ENCODE data around the gene KIAA1958.

Gene KIAA1958

GRCh38 chr9:112608851-112609250 is 122.2 kb downstream of the KIAA1958 start:
- Histone ChIP-seq H3K4me1 (ENCODE audit: insufficient read depth, low read length) (no peaks in the 10 kb centered on the region), H3K9me3 (ENCODE audit: insufficient read depth, low read depth, low read length) (no peaks in the 10 kb centered on the region), H3K36me3 (ENCODE audit: insufficient read depth, low read length) (no peaks in the 10 kb centered on the region), H3K4me3 (ENCODE audit: low read length) (no peak overlapping the region), H3K27me3 (ENCODE audit: insufficient read depth, low read length) (no peaks in the 10 kb centered on the region), H3K27ac (ENCODE audit: low read depth, low read length) (no peak overlapping the region), H3K9ac (ENCODE audit: low read depth, low read length) (no peak overlapping the region)
- 97% methylated on average over 1 of the region's 1 CpG for WGBS

- no peak overlapping the region for H3K9ac ChIP-seq (ENCODE audit: low read depth, low read length)
- 94% methylated on average over 2 of the region's 2 CpGs for WGBS
- H3K27ac ChIP-seq (ENCODE audit: low read depth, low read length), result no peak overlapping the region
- peaks cover 6% of the 10 kb centered on the region; the same call in 1 of the 2 replicates for H3K36me3 ChIP-seq (ENCODE audit: insufficient read depth, low read length)
- H3K4me1 ChIP-seq (ENCODE audit: insufficient read depth, low read length), result peaks cover 31% of the 10 kb centered on the region
- H3K27me3 ChIP-seq (ENCODE audit: insufficient read depth, low read length), result no peaks in the 10 kb centered on the region
- H3K4me3 ChIP-seq (ENCODE audit: low read length), result no peak overlapping the region
- H3K9me3 ChIP-seq (ENCODE audit: insufficient read depth, low read depth, low read length), result no peaks in the 10 kb centered on the region
Measured at GRCh38 chr9:112615584-112616266, 129.1 kb downstream of the KIAA1958 start.

DNA sequence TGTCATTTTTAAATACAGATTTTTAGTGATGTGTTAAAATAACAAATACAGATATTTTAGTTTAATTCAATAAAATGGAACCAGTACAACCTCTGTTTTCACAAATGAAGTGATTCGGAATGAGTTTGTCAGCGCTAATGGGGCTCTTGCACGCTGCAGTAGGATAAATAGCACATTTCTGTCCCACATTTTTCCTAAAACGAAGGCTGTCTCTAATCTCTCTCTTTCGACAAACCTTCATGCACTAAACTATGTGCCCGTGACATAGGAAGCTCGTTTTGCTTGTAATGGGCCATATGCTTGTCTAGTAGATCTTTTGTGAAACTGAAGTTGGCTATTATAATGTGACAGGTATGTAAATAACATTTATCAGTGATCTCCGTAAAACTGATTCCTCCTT is 130.7 kb downstream of the KIAA1958 start:
- no peaks in the 10 kb centered on the region for H3K9me3 ChIP-seq (ENCODE audit: insufficient read depth, low read depth, low read length)
- no peak overlapping the region for H3K9ac ChIP-seq (ENCODE audit: low read depth, low read length)
- peaks cover 31% of the 10 kb centered on the region for H3K4me1 ChIP-seq (ENCODE audit: insufficient read depth, low read length)
- no peaks in the 10 kb centered on the region for H3K27me3 ChIP-seq (ENCODE audit: insufficient read depth, low read length)
- H3K27ac ChIP-seq (ENCODE audit: low read depth, low read length), result no peak overlapping the region
- H3K36me3 ChIP-seq (ENCODE audit: insufficient read depth, low read length), result peaks cover 6% of the 10 kb centered on the region; the same call in 1 of the 2 replicates
- H3K4me3 ChIP-seq (ENCODE audit: low read length), result no peak overlapping the region
- WGBS, result 93% methylated on average over 8 of the region's 8 CpGs

GRCh38 chr9:112618385-112619009 is 131.9 kb downstream of the KIAA1958 start:
- H3K4me1 ChIP-seq (ENCODE audit: insufficient read depth, low read length), result peaks cover 31% of the 10 kb centered on the region
- no peaks in the 10 kb centered on the region for H3K27me3 ChIP-seq (ENCODE audit: insufficient read depth, low read length)
- no peaks in the 10 kb centered on the region for H3K9me3 ChIP-seq (ENCODE audit: insufficient read depth, low read depth, low read length)
- 93% methylated on average over 19 of the region's 21 CpGs for WGBS
- H3K9ac ChIP-seq (ENCODE audit: low read depth, low read length), result no peak overlapping the region
- H3K36me3 ChIP-seq (ENCODE audit: insufficient read depth, low read length), result peaks cover 6% of the 10 kb centered on the region; the same call in 1 of the 2 replicates
- no peak overlapping the region for H3K4me3 ChIP-seq (ENCODE audit: low read length)
- no peak overlapping the region for H3K27ac ChIP-seq (ENCODE audit: low read depth, low read length)

GRCh38 chr9:112620388-112620787 is 133.8 kb downstream of the KIAA1958 start:
- Histone ChIP-seq H3K9me3 (ENCODE audit: insufficient read depth, low read depth, low read length) (no peaks in the 10 kb centered on the region), H3K27me3 (ENCODE audit: insufficient read depth, low read length) (no peaks in the 10 kb centered on the region), H3K36me3 (ENCODE audit: insufficient read depth, low read length) (peaks cover 6% of the 10 kb centered on the region; the same call in 1 of the 2 replicates), H3K27ac (ENCODE audit: low read depth, low read length) (no peak overlapping the region), H3K9ac (ENCODE audit: low read depth, low read length) (no peak overlapping the region), H3K4me3 (ENCODE audit: low read length) (no peak overlapping the region), H3K4me1 (ENCODE audit: insufficient read depth, low read length) (peaks cover 35% of the 10 kb centered on the region)
- 97% methylated on average over 2 of the region's 2 CpGs for WGBS

GRCh38 chr9:112621018-112621655 is 134.5 kb downstream of the KIAA1958 start:
- H3K36me3 ChIP-seq (ENCODE audit: insufficient read depth, low read length), result peaks cover 6% of the 10 kb centered on the region; the same call in 1 of the 2 replicates
- no peak overlapping the region for H3K27ac ChIP-seq (ENCODE audit: low read depth, low read length)
- peaks cover 29% of the 10 kb centered on the region for H3K4me1 ChIP-seq (ENCODE audit: insufficient read depth, low read length)
- no peaks in the 10 kb centered on the region for H3K9me3 ChIP-seq (ENCODE audit: insufficient read depth, low read depth, low read length)
- H3K9ac ChIP-seq (ENCODE audit: low read depth, low read length), result no peak overlapping the region
- WGBS, result 75% methylated on average over 3 of the region's 3 CpGs
- H3K27me3 ChIP-seq (ENCODE audit: insufficient read depth, low read length), result no peaks in the 10 kb centered on the region
- no peak overlapping the region for H3K4me3 ChIP-seq (ENCODE audit: low read length)

DNA sequence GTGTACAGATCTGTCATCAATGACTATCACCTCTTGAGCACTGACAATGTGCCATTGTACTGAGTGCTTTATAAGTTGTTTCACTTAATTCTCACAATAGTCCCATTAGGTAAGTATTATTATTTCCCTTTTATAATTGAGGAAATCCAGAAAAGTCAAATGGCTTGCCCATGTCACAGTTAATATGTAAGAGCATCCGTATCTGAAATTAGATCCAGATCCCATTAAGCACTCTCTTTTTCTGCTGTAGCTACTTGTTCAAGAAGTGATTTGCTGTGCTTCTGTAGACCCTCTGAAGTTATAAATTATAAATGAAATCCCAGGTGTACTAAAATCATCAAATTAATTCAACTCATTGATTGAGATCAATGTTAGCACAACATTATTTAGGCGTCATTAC is 136.6 kb downstream of the KIAA1958 start:
- Histone ChIP-seq H3K36me3 (ENCODE audit: insufficient read depth, low read length) (peaks cover 2% of the 10 kb centered on the region; the same call in 1 of the 2 replicates), H3K27me3 (ENCODE audit: insufficient read depth, low read length) (no peaks in the 10 kb centered on the region), H3K9me3 (ENCODE audit: insufficient read depth, low read depth, low read length) (no peaks in the 10 kb centered on the region), H3K4me3 (ENCODE audit: low read length) (no peak overlapping the region), H3K9ac (ENCODE audit: low read depth, low read length) (no peak overlapping the region), H3K4me1 (ENCODE audit: insufficient read depth, low read length) (peaks cover 11% of the 10 kb centered on the region), H3K27ac (ENCODE audit: low read depth, low read length) (no peak overlapping the region)
- 94% methylated on average over 2 of the region's 2 CpGs for WGBS

DNA sequence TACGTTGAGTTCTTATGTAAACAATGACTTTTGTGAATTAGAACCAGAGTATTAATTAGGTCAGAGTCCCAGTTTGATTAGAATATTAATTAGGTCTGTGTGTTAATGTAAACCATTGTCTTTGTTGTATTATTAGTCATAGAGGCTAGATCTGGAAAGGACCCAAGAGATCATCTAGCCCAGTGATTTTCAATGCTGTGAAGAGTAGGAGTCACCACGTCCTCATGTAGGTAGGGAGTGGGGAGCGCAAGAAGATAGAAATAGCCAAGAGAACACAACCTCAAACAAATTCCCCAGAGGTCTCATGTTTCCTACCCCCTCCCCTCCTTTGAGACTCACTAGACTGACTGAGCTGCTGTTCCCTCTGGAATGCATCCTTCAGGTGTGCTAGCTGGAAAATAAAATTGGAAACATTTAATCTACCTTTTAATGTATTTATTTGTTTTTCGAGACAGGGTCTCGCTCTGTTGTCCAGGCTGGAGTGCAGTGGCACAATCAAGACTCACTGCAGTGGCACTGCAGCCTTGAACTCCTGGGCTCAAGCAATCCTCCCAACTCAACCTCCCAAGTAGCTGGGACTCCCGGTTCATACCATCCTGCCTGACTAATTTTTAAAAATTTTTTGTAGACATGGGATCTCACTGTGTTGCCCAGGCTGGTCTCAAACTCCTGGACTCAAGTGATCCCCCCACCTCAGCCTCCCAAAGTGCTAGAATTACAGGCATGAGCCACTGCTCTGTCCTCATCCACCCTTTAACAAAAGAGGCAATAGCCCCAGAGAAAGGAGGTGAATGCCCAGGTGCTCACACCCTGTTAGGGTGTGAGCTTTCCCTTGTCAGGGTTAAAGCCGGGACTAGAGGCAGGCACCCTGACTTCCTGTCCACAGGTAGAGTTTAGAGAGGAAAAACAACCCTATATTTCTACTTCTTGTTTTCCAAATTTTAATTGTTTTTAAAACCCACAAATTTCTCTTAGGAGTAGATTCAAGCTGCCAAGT is 138.4 kb downstream of the KIAA1958 start:
- no peak overlapping the region for H3K9ac ChIP-seq (ENCODE audit: low read depth, low read length)
- 97% methylated on average over 5 of the region's 7 CpGs for WGBS
- H3K36me3 ChIP-seq (ENCODE audit: insufficient read depth, low read length), result no peaks in the 10 kb centered on the region
- peaks cover 11% of the 10 kb centered on the region for H3K4me1 ChIP-seq (ENCODE audit: insufficient read depth, low read length)
- H3K4me3 ChIP-seq (ENCODE audit: low read length), result no peak overlapping the region
- H3K9me3 ChIP-seq (ENCODE audit: insufficient read depth, low read depth, low read length), result no peaks in the 10 kb centered on the region
- no peaks in the 10 kb centered on the region for H3K27me3 ChIP-seq (ENCODE audit: insufficient read depth, low read length)
- H3K27ac ChIP-seq (ENCODE audit: low read depth, low read length), result no peak overlapping the region

GRCh38 chr9:112629671-112630485 is 143.3 kb downstream of the KIAA1958 start:
- H3K9me3 ChIP-seq (ENCODE audit: insufficient read depth, low read depth, low read length), result no peaks in the 10 kb centered on the region
- H3K4me1 ChIP-seq (ENCODE audit: insufficient read depth, low read length), result peaks cover 6% of the 10 kb centered on the region; the same call in 1 of the 2 replicates
- H3K4me3 ChIP-seq (ENCODE audit: low read length), result no peak overlapping the region
- peak overlapping the region; percentile 39 for H3K27ac ChIP-seq (ENCODE audit: low read depth, low read length)
- H3K36me3 ChIP-seq (ENCODE audit: insufficient read depth, low read length), result no peaks in the 10 kb centered on the region
- no peaks in the 10 kb centered on the region for H3K27me3 ChIP-seq (ENCODE audit: insufficient read depth, low read length)
- WGBS, result 85% methylated on average over 6 of the region's 6 CpGs
- H3K9ac ChIP-seq (ENCODE audit: low read depth, low read length), result peak overlapping the region; percentile 2; the same call in 1 of the 2 replicates

Data from HUES64 (cell line).